HG03175 (cell line): Measurements from ENCODE around the gene TMUB2.
A peak's percentile ranks its signal among the peaks of the same experiment; 100 is the strongest.
"Not testable (repeated sequence)": the region's sequence is repeated elsewhere in the genome, so short reads cannot be mapped to it uniquely, and the experiment has no call there.

Experiments used
- ATAC-seq: cut with Tn5 transposase; IDR thresholded peaks from one replicate; pipeline ENCODE4 v1.9.1; 2021; ENCODE audit warnings: mild to moderate bottlenecking, moderate library complexity; ENCODE audit not compliant: unreplicated experiment

Gene TMUB2

GRCh38 chr17:44186307-44187130 lies at the start of gene TMUB2:
Gene TMUB2, plus strand, starts transcription at chr17:44186972. Its CDS starts 737 bp downstream, at chr17:44187709.
- peak; percentile 91 for ATAC-seq

GRCh38 chr17:44137891-44138709 lies 48.7 kb upstream of the TMUB2 start:
- no peak for ATAC-seq

GRCh38 chr17:44143921-44144320 lies 42.9 kb upstream of the TMUB2 start:
- ATAC-seq, result not testable (repeated sequence)

- ATAC-seq, result no peak
Observed at GRCh38 chr17:44144966-44145739, 41.6 kb upstream of the TMUB2 start.

GRCh38 chr17:44146375-44147346 lies 40.1 kb upstream of the TMUB2 start:
- ATAC-seq, result no peak

GRCh38 chr17:44147812-44148211 lies 39.0 kb upstream of the TMUB2 start:
- no peak for ATAC-seq

- ATAC-seq, result not testable (repeated sequence)
Observed at GRCh38 chr17:44149066-44149465, 37.7 kb upstream of the TMUB2 start.

- no peak for ATAC-seq
Observed at GRCh38 chr17:44149750-44150329, 36.9 kb upstream of the TMUB2 start.

- ATAC-seq, result no peak
Observed at GRCh38 chr17:44152875-44153274, 33.9 kb upstream of the TMUB2 start.

- no peak for ATAC-seq
Observed at GRCh38 chr17:44155488-44155887, 31.3 kb upstream of the TMUB2 start.

- ATAC-seq, result no peak
Observed at GRCh38 chr17:44159519-44160210, 27.1 kb upstream of the TMUB2 start.

- ATAC-seq, result no peak
Observed at GRCh38 chr17:44164476-44164875, 22.3 kb upstream of the TMUB2 start.

- ATAC-seq, result no peak
Observed at GRCh38 chr17:44167181-44167861, 19.5 kb upstream of the TMUB2 start.

GRCh38 chr17:44170135-44170498 lies 16.7 kb upstream of the TMUB2 start:
- ATAC-seq, result no peak

GRCh38 chr17:44170499-44171201 lies 16.1 kb upstream of the TMUB2 start, which contains the start of gene ASB16:
Gene ASB16, plus strand, starts transcription at chr17:44170704. Its CDS starts 86 bp downstream, at chr17:44170790.
- no peak for ATAC-seq

- no peak for ATAC-seq
Observed at GRCh38 chr17:44171931-44172455, 14.8 kb upstream of the TMUB2 start.

GRCh38 chr17:44174427-44174826 lies 12.3 kb upstream of the TMUB2 start:
- no peak for ATAC-seq

GRCh38 chr17:44176257-44176656 lies 10.5 kb upstream of the TMUB2 start:
- ATAC-seq, result no peak
